Measurements from ENCODE around the gene SUMO3. TPM values are rescaled to one million over a fixed set of nuclear protein-coding genes. Genes with fewer than 3 reads are reported as not detected.

Gene SUMO3
- total and polyA plus RNA-seq, 2 of the 13 experiments (the other 11 are each of a cell fraction or from before 2014, with no cell fraction given) = 51.4 to 92.4 TPM

GRCh38 chr21:44761747-44762208 is 56.1 kb downstream of the SUMO3 start:
- H3K27ac ChIP-seq (ENCODE audit: extremely low read length, insufficient read depth, low read length) = no peak overlapping the region
- H3K27me3 ChIP-seq (ENCODE audit: control insufficient read depth in 1 of 2, insufficient read depth in 2 of 2, low read length in 2 of 2) = peaks cover 2 to 36% of the 10 kb centered on the region in 2 experiments; a peak in 4 of 5 replicates
- no TSS peak for BruUV-seq (replicated peaks)
- FAIRE-seq = no peak
- no peak for DNase-seq (ENCODE audit: low spot score)
- ATAC-seq = peak; percentile 2; the same call in 2 of the 3 replicates
- ChIA-PET POLR2A (interaction anchor here (0.7 kb wide), 1 partner anchor 9 kb away, joined by 3 read pairs; no protein-coding TSS in a partner anchor), CTCF (ENCODE audit: low intra/inter-chr PET ratio, low total read pairs) (no interaction called here)
- peak overlapping the region; percentile 24 to 49 (median 28) for H3K4me3 ChIP-seq (replicated peaks in 1 of 3; ENCODE audit: insufficient read depth in 1 of 3, low read depth in 2 of 3, low read length in 3 of 3)
- in situ Hi-C loops (cut with HindIII; ENCODE audit: extremely low pct_ligation_motif_present, low pct_unique_long_range_greater_than_20kb) = no loop called here
- H3K4me2 ChIP-seq (ENCODE audit: low read depth, low read length) = peak overlapping the region; percentile 91
- H3K4me1 ChIP-seq (ENCODE audit: insufficient read depth, low read length) = peaks cover 56% of the 10 kb centered on the region
- no peak overlapping the region for H3K9ac ChIP-seq (ENCODE audit: insufficient read depth, low read depth, low read length)
- H3K79me2 ChIP-seq (ENCODE audit: insufficient read depth, low read length) = no peaks in the 10 kb centered on the region
- WGBS (ENCODE audit: low lambda C conversion rate) = 35% methylated on average over 11 of the region's 14 CpGs
- H3K36me3 ChIP-seq (replicated peaks in 1 of 2; ENCODE audit: control insufficient read depth in 1 of 2, insufficient read depth in 2 of 2, low read length in 2 of 2) = no peaks in the 10 kb centered on the region
- no peak overlapping the region for H2AFZ ChIP-seq (ENCODE audit: low read length)
- no peaks in the 10 kb centered on the region for H3K9me3 ChIP-seq (ENCODE audit: low read length)
- intact Hi-C loops (cut with micrococcal nuclease; ENCODE audit: unreplicated experiment) = no loop called here
- no peaks in the 10 kb centered on the region for H4K20me1 ChIP-seq (ENCODE audit: insufficient read depth, low read length)
- no peak for TF ChIP-seq KLF16 (CRISPR knock-in tag; IDR thresholded peaks at IDR 0.05)
- TF ChIP-seq HNRNPLL (IDR thresholded peaks at IDR 0.05; ENCODE audit: low read depth, low read length, poor library complexity, severe bottlenecking) = peak; percentile 22
- TF ChIP-seq HMGXB4 (CRISPR knock-in tag; IDR thresholded peaks at IDR 0.05; ENCODE audit: borderline replicate concordance in 1 of 2, low read depth in 1 of 2) = 0 out of 4 replicates have a peak, but pooled peaks of 1 of the 2 experiments have one; percentile 24
- no peak for TF ChIP-seq BRCA1 (CRISPR knock-in tag; IDR thresholded peaks at IDR 0.05)
- TF ChIP-seq MNT (IDR thresholded peaks at IDR 0.05) = peak; percentile 37
- TF ChIP-seq GABPB1 (CRISPR knock-in tag; IDR thresholded peaks at IDR 0.05) = 0 out of 2 replicates have a peak, but pooled peaks have one; percentile 0
- TF ChIP-seq ARID4A (CRISPR knock-in tag; IDR thresholded peaks at IDR 0.05; ENCODE audit: borderline replicate concordance) = 0 out of 2 replicates have a peak, but pooled peaks have one; percentile 4
- TF ChIP-seq TFDP2 (CRISPR knock-in tag; IDR thresholded peaks at IDR 0.05) = no peak
- TF ChIP-seq EHMT2 (IDR thresholded peaks at IDR 0.05; ENCODE audit: borderline replicate concordance, low read depth, low read length) = no peak
- TF ChIP-seq SMAD3 (CRISPR knock-in tag; IDR thresholded peaks at IDR 0.05) = no peak
